Mesodermal cell (in vitro differentiated cells): ENCODE results near the gene NCKAP5.
A peak's percentile ranks its signal among the peaks of the same experiment; 100 is the strongest.

Experiments used
- H3K27ac ChIP-seq: 2 replicates; pipeline ENCODE4 v1.7.0; 2013; ENCODE audit warnings: mild to moderate bottlenecking, low read depth, low read length, moderate library complexity; ENCODE audit not compliant: severe bottlenecking
- H3K36me3 ChIP-seq: 2 replicates; pipeline ENCODE4 v1.7.1; 2013; ENCODE audit warnings: mild to moderate bottlenecking, low read length, moderate library complexity; ENCODE audit not compliant: control insufficient read depth, insufficient read depth
- H3K4me1 ChIP-seq: one replicate; pipeline ENCODE4 v1.7.1; 2013; ENCODE audit warnings: mild to moderate bottlenecking, low read length; ENCODE audit not compliant: insufficient read depth, control insufficient read depth, poor library complexity, severe bottlenecking
- H3K4me3 ChIP-seq: 2 replicates; pipeline ENCODE4 v1.7.0; 2013; ENCODE audit warnings: low read length, control low read depth, mild to moderate bottlenecking; ENCODE audit not compliant: insufficient read depth, poor library complexity, severe bottlenecking; ENCODE audit errors: extremely low read depth
- H3K9me3 ChIP-seq: 2 replicates; pipeline ENCODE4 v1.7.1; 2013; ENCODE audit warnings: mild to moderate bottlenecking, low read length, moderate library complexity; ENCODE audit not compliant: control insufficient read depth
- WGBS, 2 experiments: methylation state at CpG; one replicate each; pipeline ENCODE4 v1.1.5; 2013; ENCODE audit warnings: missing lambda C conversion rate in 2 of 2; ENCODE audit not compliant: insufficient coverage in 2 of 2; 5-methylcytosine and 5-hydroxymethylcytosine counted together

NCKAP5 gene

DNA sequence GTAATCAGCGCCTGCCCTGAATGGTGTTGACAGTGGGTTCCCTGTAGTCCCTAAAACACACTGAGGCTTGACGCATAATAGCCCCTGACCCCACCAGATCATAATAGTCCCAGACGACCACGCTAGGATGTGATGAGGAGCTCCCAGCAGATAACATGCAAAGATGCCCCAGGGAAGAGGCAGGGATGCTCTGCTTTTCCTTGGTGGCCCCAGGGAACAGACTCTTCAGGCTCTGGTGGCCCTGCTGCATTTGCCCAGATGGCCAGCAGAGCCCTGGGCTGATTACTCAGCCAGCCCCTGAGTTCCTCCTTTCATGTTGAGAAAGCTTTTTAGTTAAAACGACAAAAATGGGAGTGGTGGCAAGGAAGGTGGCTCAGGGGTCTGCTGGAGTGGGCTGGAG lies 5.9 kb upstream of the NCKAP5 start:
- Histone ChIP-seq H3K4me3 (no peak overlapping the region), H3K27ac (no peak overlapping the region), H3K36me3 (no peaks in the 10 kb centered on the region), H3K9me3 (no peaks in the 10 kb centered on the region), H3K4me1 (peaks cover 11% of the 10 kb centered on the region)
- 63 to 83% methylated on average over 4 of the region's 5 CpGs for WGBS, 2 experiments

DNA sequence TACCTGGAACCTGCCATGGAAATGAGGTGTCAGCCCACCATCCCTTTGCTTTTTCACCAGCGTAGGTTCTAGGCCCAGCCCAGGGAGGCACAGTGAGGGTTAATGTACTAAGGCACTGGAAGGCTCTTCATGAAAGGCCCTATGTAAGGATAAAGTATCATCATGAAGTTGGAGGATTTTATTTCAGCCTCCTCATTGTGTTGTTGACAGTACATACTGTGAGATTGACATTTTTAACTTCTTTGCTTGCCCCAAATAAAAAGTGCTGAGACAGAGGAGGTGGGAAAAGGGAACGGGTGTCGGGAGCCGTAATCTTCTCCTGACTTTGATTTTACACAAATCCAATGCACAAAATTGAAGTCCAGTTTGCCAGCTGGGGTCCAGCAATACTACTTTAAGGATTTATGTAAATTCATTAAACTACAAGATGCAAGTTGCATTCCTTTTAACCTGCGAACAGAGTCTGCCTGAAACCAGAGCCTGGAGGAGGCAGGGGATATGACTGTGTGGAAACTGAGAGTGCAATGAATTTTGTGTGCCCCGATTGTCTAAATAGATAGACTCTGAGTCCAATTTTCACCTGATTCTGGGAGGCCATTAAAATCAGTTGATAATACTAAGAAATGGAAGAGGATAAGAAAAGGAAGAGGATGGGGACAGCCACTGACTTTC lies 5.4 kb upstream of the NCKAP5 start:
- WGBS, 2 experiments, result 80 to 84% methylated on average over 3 to 6 of the region's 6 CpGs
- no peak overlapping the region for H3K27ac ChIP-seq
- no peaks in the 10 kb centered on the region for H3K36me3 ChIP-seq
- H3K4me1 ChIP-seq, result peaks cover 16% of the 10 kb centered on the region
- H3K4me3 ChIP-seq, result no peak overlapping the region
- no peaks in the 10 kb centered on the region for H3K9me3 ChIP-seq

DNA sequence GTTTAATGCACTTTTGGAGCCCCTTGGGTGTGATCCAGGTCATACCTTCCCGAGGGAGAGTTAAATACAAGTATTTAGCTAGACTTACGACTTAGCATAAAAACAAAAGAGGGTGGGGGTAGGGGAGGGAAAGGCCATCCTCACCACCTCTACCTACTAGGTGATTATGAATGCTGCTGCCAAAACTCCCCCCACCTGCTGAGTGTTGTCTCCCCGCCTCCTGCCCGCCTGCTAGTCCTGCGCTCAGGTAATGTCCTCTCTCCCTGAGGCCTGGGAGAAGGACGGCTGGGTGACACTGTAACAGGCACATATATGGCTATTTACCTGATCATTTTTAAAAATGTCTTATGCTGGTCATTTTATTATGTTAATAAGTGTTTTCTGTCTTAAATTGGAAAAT lies 3.0 kb upstream of the NCKAP5 start:
- H3K9me3 ChIP-seq, result no peaks in the 10 kb centered on the region
- H3K4me1 ChIP-seq, result peaks cover 37% of the 10 kb centered on the region
- no peaks in the 10 kb centered on the region for H3K36me3 ChIP-seq
- H3K27ac ChIP-seq, result no peak overlapping the region
- H3K4me3 ChIP-seq, result no peak overlapping the region
- 100% methylated on average over 1 of the region's 6 CpGs; no CpG with 5 or more reads in 1 of the 2 experiments for WGBS, 2 experiments

DNA sequence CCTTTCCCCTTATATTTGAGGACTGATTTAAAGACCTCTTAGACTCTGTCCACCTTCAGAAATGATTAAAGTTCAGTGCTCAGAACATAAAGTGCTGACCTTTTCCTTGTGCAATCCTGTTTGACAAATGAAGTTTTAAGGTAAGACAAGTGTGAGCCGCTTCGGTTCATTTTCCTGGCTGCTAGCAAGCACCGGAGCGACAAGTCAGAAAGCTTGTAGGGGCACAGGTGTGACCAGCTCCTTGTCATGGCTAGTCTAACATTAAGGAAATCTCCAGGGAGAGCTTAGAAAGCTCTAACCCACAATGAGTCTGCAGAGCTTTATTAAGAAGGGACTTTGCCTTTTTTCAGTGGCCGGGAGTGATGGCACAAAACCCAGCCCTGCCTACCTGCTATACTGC lies 2.3 kb upstream of the NCKAP5 start:
- Histone ChIP-seq H3K4me1 (peaks cover 37% of the 10 kb centered on the region), H3K36me3 (no peaks in the 10 kb centered on the region), H3K4me3 (no peak overlapping the region), H3K9me3 (no peaks in the 10 kb centered on the region), H3K27ac (no peak overlapping the region)
- WGBS, 2 experiments, result 84 to 85% methylated on average over 5 of the region's 5 CpGs

DNA sequence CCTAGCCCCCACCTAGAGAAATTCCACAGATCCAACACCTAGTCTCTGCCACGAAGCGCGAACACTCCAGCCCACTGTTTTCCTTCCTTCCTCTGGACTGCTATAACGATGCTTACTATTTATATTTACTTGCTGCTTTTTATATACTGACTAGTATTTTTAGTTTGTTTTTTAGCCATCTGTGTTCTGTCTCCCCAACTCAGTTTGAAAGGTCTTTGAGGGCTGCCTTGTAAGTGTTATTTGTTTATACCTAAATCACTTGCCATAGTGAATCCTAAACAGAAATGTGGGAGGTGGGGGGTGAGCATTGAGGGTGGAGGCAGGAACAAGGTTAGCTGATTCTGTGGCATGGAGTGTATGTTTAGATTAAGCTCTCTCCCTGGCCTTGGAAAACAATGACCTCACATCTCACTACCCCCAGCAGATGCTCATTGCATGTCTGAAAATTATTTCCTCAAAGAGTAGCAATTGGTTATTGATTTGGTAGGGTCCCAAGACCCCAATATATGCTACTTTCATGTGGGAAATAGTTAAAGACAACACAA lies 1.1 kb upstream of the NCKAP5 start:
- Histone ChIP-seq H3K9me3 (no peaks in the 10 kb centered on the region), H3K27ac (no peak overlapping the region), H3K36me3 (no peaks in the 10 kb centered on the region), H3K4me3 (no peak overlapping the region), H3K4me1 (peaks cover 30% of the 10 kb centered on the region)
- WGBS, 2 experiments, result 40% methylated on average over 1 of the region's 4 CpGs; no CpG with 5 or more reads in 1 of the 2 experiments

DNA sequence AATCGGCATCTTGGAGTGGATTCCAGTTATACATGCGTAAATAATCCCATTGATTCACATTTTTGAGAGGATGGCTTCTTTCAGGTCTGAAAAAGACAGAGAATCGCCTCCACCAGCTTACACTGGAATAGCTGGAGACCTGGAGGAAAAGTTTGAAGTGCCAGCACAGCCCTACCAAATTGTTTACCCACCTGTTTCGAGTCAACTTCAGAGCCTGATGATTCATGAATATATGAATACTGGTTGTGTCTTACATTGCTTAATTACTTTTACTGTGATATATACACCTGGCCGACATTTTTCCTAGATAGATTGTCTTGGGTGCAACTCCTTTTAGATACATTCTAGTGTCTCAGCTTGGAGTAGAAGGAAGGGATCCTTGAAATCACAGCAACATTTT lies 335 bp upstream of the NCKAP5 start:
- 86 to 90% methylated on average over 3 of the region's 5 CpGs for WGBS, 2 experiments
- H3K9me3 ChIP-seq, result no peaks in the 10 kb centered on the region
- no peaks in the 10 kb centered on the region for H3K36me3 ChIP-seq
- peak overlapping the region; percentile 72 for H3K27ac ChIP-seq
- H3K4me1 ChIP-seq, result peaks cover 30% of the 10 kb centered on the region
- H3K4me3 ChIP-seq, result no peak overlapping the region

DNA sequence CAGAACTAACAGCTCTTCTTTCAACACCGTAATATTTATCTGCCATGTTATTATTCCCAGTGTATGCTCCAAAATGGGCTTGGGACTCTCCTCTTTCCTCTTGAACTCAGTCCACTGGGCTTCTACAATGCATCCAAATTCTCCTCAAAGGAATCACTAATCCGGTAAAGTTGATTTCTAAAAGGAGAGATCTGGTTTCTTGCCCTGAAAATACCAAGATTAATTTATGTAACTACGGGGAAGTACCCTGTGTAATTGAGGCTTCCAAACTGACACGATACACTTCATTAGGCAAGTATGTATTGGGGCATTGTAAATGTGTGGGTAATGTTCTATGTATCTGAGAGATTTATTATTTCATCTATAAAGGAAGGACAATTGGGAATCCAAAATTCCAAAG lies 5.7 kb downstream of the NCKAP5 start:
- H3K4me1 ChIP-seq, result peaks cover 14% of the 10 kb centered on the region
- no peaks in the 10 kb centered on the region for H3K36me3 ChIP-seq
- H3K9me3 ChIP-seq, result no peaks in the 10 kb centered on the region
- WGBS, 2 experiments, result 90 to 93% methylated on average over 2 of the region's 4 CpGs
- H3K27ac ChIP-seq, result no peak overlapping the region
- H3K4me3 ChIP-seq, result no peak overlapping the region

DNA sequence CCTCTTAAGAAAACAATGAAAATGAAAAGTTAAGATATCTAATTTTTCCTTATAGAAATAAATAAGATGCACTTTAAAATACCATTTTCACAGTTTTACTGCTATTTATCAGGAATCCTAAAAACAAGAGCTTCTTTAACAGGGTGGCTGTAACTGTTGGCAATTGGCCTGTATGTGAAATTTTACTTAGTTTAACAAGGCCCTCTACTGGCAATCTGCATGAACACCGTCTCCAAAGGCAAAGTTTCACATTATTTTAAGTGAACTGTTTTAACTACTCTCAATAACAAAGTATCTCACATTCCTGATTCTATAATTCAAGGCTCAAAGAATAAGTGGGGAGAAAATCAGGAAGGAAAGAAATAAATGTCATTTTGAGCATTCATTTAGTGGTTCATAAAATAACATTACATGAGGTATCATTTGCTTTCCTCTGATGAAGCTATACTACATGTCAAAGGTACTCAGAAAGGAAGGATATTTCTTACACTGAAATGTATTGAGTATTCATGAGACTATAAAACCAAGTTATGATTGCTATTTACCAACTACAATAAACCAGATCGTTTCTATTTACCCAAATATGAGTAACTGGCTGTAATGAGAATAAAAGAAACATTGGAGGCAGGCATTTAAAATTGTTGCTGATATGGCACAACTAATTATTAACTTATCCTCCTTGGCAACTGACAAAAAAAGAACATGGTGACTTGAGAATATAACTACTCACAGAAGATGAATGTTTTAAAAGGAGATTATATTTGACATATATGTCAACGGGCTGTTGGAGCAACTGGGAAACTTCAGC lies 7.0 kb downstream of the NCKAP5 start:
- WGBS, 2 experiments, result no CpG with 5 or more reads among the region's 3 CpGs
- no peaks in the 10 kb centered on the region for H3K36me3 ChIP-seq
- no peak overlapping the region for H3K4me3 ChIP-seq
- H3K27ac ChIP-seq, result no peak overlapping the region
- peaks cover 7% of the 10 kb centered on the region for H3K4me1 ChIP-seq
- H3K9me3 ChIP-seq, result no peaks in the 10 kb centered on the region

DNA sequence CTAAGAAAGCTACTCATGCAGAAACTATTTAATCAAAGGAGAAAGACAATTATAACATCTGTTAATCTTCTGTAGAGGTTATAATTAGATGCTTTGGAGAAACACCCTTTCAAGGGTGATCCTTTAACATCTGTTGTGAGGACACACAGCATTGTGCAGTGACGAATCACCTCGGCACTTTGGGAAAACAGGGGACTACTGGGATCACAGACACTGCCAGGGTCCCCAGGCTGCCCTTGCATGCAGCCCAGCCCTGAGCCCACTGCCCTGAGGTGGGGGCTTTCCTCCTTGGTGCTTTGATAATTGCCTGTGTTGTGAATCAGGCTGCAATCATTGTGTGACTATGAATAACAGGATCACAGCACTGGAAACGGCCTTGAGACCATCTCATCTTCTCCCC lies 10.6 kb downstream of the NCKAP5 start:
- WGBS, 2 experiments, result 68 to 74% methylated on average over 3 of the region's 3 CpGs
- Histone ChIP-seq H3K9me3 (no peaks in the 10 kb centered on the region), H3K27ac (no peak overlapping the region), H3K36me3 (no peaks in the 10 kb centered on the region), H3K4me1 (peaks cover 7% of the 10 kb centered on the region), H3K4me3 (no peak overlapping the region)

DNA sequence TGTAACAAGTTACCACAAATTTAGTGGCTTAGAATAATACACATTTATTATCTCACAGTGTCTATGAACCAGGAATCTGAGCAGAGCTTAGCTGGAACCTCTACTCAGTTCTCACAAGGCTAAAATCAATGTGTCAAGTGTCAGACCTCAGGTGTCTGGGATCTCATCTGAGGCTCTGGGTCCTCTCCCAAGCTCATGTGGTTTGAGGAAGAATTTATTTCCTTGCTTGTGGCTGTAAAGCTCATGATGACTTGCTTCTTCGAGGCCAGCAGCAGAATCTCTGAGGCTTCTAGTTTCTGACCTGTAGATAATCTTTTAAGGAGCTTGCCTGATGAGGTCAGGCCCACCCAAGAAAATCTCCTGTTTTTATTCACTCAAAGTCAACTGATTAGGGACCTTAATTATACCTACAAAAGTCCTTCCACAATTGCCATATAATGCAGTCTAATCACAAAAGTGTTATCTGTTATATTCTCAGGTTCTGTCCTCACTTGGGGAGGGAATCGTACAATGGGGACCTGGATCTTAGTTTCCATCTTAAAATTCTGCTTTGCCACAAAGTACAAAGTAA lies 14.3 kb downstream of the NCKAP5 start:
- Histone ChIP-seq H3K9me3 (no peaks in the 10 kb centered on the region), H3K4me1 (peaks cover 7% of the 10 kb centered on the region), H3K27ac (no peak overlapping the region), H3K36me3 (no peaks in the 10 kb centered on the region), H3K4me3 (no peak overlapping the region)
- 71% methylated on average over 1 of the region's 2 CpGs; no CpG with 5 or more reads in 1 of the 2 experiments for WGBS, 2 experiments
